Stimulated activated naive B cell treated with anti-CD40 and anti-IgM and Interleukin-4, amounts not matched to agents 10 μg/mL and 1 μg/mL and 100 μg/mL, for 72 hours (primary cell): Measurements from ENCODE around the gene MEX3D.

Experiments
- ATAC-seq, 2 donors: fragments of 150-1000 bp; cut with Tn5 transposase; replicated peaks; 2 replicates each; pipeline ENCODE4 v1.10.0; 2021; ENCODE audit warnings: moderate library complexity in 1 of 2
- DNase-seq: peaks from one replicate; pipeline ENCODE4 v3.0.0; 2021
- H3K27ac Mint-ChIP-seq: one replicate; pipeline ENCODE4 v1.8.0; 2022; ENCODE audit warnings: mild to moderate bottlenecking, mixed read lengths
- H3K27me3 Mint-ChIP-seq, 2 donors: one replicate each; pipeline ENCODE4 v1.8.0; 2022; ENCODE audit warnings: mixed read lengths in 2 of 2
- H3K36me3 Mint-ChIP-seq, 2 donors: one replicate each; pipeline ENCODE4 v1.8.0; 2022; ENCODE audit warnings: mixed read lengths in 2 of 2, mild to moderate bottlenecking in 1 of 2
- H3K4me1 Mint-ChIP-seq, 2 donors: one replicate each; pipeline ENCODE4 v1.8.0; 2022; ENCODE audit warnings: mixed read lengths in 2 of 2, mild to moderate bottlenecking in 1 of 2
- H3K4me3 Mint-ChIP-seq, 2 donors: one replicate each; pipeline ENCODE4 v1.8.0; 2022; ENCODE audit warnings: mild to moderate bottlenecking in 2 of 2, mixed read lengths in 2 of 2, moderate library complexity in 1 of 2
- H3K9me3 Mint-ChIP-seq, 2 donors: one replicate each; pipeline ENCODE4 v1.8.0; 2022; ENCODE audit warnings: mixed read lengths in 2 of 2, mild to moderate bottlenecking in 1 of 2

Gene MEX3D

GRCh38 chr19:1571358-1571757, 3.2 kb upstream of the MEX3D start:
- Mint-ChIP-seq H3K36me3 (peaks cover 7 to 17% of the 10 kb centered on the region in 2 donors), H3K27ac (no peak overlapping the region)

GRCh38 chr19:1570836-1571235, 2.7 kb upstream of the MEX3D start:
- no peak overlapping the region for H3K27ac Mint-ChIP-seq
- DNase-seq, result no peak
- no peak overlapping the region for H3K4me3 Mint-ChIP-seq
- no peaks in the 10 kb centered on the region for H3K9me3 Mint-ChIP-seq
- ATAC-seq, result no peak
- H3K36me3 Mint-ChIP-seq, result peaks cover 5 to 13% of the 10 kb centered on the region in 2 donors
- peaks cover 6 to 23% of the 10 kb centered on the region in 2 donors for H3K4me1 Mint-ChIP-seq
- H3K27me3 Mint-ChIP-seq, result peaks cover 11 to 18% of the 10 kb centered on the region in 2 donors

More at GRCh38 chr19:1571358-1571757, 3.2 kb upstream of the MEX3D start:
- ATAC-seq (no peak), DNase-seq (no peak)
- Mint-ChIP-seq H3K9me3 (no peaks in the 10 kb centered on the region), H3K27me3 (peaks cover 11 to 18% of the 10 kb centered on the region in 2 donors), H3K4me1 (peaks cover 8 to 27% of the 10 kb centered on the region in 2 donors), H3K4me3 (no peak overlapping the region)

GRCh38 chr19:1569997-1570396, 1.9 kb upstream of the MEX3D start:
- H3K4me1 Mint-ChIP-seq, result peaks cover 5 to 20% of the 10 kb centered on the region in 2 donors
- no peak for DNase-seq
- H3K9me3 Mint-ChIP-seq, result no peaks in the 10 kb centered on the region
- no peak overlapping the region for H3K27ac Mint-ChIP-seq
- ATAC-seq, result no peak
- peaks cover 2 to 11% of the 10 kb centered on the region in 2 donors for H3K36me3 Mint-ChIP-seq
- peaks cover 11 to 18% of the 10 kb centered on the region in 2 donors for H3K27me3 Mint-ChIP-seq
- H3K4me3 Mint-ChIP-seq, result peak overlapping the region; percentile 5

- no peak overlapping the region for H3K4me3 Mint-ChIP-seq
- peaks cover 11 to 18% of the 10 kb centered on the region in 2 donors for H3K27me3 Mint-ChIP-seq
- ATAC-seq (peak; percentile 46 to 55), DNase-seq (no peak)
- H3K36me3 Mint-ChIP-seq, result no peaks in the 10 kb centered on the region
- H3K4me1 Mint-ChIP-seq, result peaks cover 3 to 15% of the 10 kb centered on the region in 2 donors
- no peaks in the 10 kb centered on the region for H3K9me3 Mint-ChIP-seq
- H3K27ac Mint-ChIP-seq, result no peak overlapping the region
Observed at GRCh38 chr19:1567848-1568227, 287 bp downstream of the MEX3D start.

GRCh38 chr19:1567116-1567847, 843 bp downstream of the MEX3D start:
- Mint-ChIP-seq H3K27me3 (peaks cover 11 to 18% of the 10 kb centered on the region in 2 donors), H3K27ac (no peak overlapping the region), H3K36me3 (no peaks in the 10 kb centered on the region), H3K4me1 (peaks cover 3 to 15% of the 10 kb centered on the region in 2 donors), H3K9me3 (no peaks in the 10 kb centered on the region), H3K4me3 (peak overlapping the region; percentile 57 to 58)
- ATAC-seq (no peak), DNase-seq (no peak)

GRCh38 chr19:1566392-1567115, 1.6 kb downstream of the MEX3D start:
- no peaks in the 10 kb centered on the region for H3K9me3 Mint-ChIP-seq
- no peaks in the 10 kb centered on the region for H3K36me3 Mint-ChIP-seq
- no peak for ATAC-seq
- H3K27ac Mint-ChIP-seq, result no peak overlapping the region
- DNase-seq, result no peak
- H3K4me3 Mint-ChIP-seq, result peak overlapping the region in 1 of 2 donors; percentile 16
- H3K27me3 Mint-ChIP-seq, result peaks cover 11 to 18% of the 10 kb centered on the region in 2 donors
- peaks cover 3 to 15% of the 10 kb centered on the region in 2 donors for H3K4me1 Mint-ChIP-seq

- Mint-ChIP-seq H3K4me3 (no peak overlapping the region), H3K9me3 (no peaks in the 10 kb centered on the region), H3K36me3 (no peaks in the 10 kb centered on the region), H3K27me3 (no peaks in the 10 kb centered on the region), H3K4me1 (no peaks in the 10 kb centered on the region), H3K27ac (no peak overlapping the region)
- ATAC-seq (no peak), DNase-seq (no peak)
Observed at GRCh38 chr19:1563251-1563650, 4.9 kb downstream of the MEX3D start.

GRCh38 chr19:1561236-1561842, 6.8 kb downstream of the MEX3D start:
- ATAC-seq, result no peak
- H3K27me3 Mint-ChIP-seq, result no peaks in the 10 kb centered on the region
- no peaks in the 10 kb centered on the region for H3K4me1 Mint-ChIP-seq
- H3K4me3 Mint-ChIP-seq, result no peak overlapping the region
- H3K27ac Mint-ChIP-seq, result no peak overlapping the region
- H3K36me3 Mint-ChIP-seq, result peaks cover 0 to 2% of the 10 kb centered on the region in 2 donors
- no peak for DNase-seq
- no peaks in the 10 kb centered on the region for H3K9me3 Mint-ChIP-seq

- Mint-ChIP-seq H3K4me3 (no peak overlapping the region), H3K27ac (no peak overlapping the region), H3K4me1 (no peaks in the 10 kb centered on the region), H3K27me3 (no peaks in the 10 kb centered on the region), H3K9me3 (no peaks in the 10 kb centered on the region), H3K36me3 (peaks cover 0 to 2% of the 10 kb centered on the region in 2 donors)
- DNase-seq, result no peak
- ATAC-seq, result no peak
Observed at GRCh38 chr19:1560286-1560882, 7.7 kb downstream of the MEX3D start.

- Mint-ChIP-seq H3K4me1 (no peaks in the 10 kb centered on the region), H3K36me3 (peaks cover 0 to 2% of the 10 kb centered on the region in 2 donors), H3K4me3 (no peak overlapping the region), H3K27me3 (no peaks in the 10 kb centered on the region), H3K9me3 (no peaks in the 10 kb centered on the region), H3K27ac (no peak overlapping the region)
- ATAC-seq (no peak), DNase-seq (no peak)
Observed at GRCh38 chr19:1558552-1558951, 9.6 kb downstream of the MEX3D start.

- Mint-ChIP-seq H3K27ac (no peak overlapping the region), H3K9me3 (no peaks in the 10 kb centered on the region), H3K4me3 (no peak overlapping the region), H3K27me3 (peaks cover 9 to 10% of the 10 kb centered on the region in 2 donors), H3K4me1 (no peaks in the 10 kb centered on the region), H3K36me3 (peaks cover 0 to 2% of the 10 kb centered on the region in 2 donors)
- ATAC-seq, result no peak
- DNase-seq, result no peak
Observed at GRCh38 chr19:1556390-1557070, 11.6 kb downstream of the MEX3D start.

- no peaks in the 10 kb centered on the region for H3K9me3 Mint-ChIP-seq
- H3K27ac Mint-ChIP-seq, result no peak overlapping the region
- no peak overlapping the region for H3K4me3 Mint-ChIP-seq
Observed at GRCh38 chr19:1555487-1556389, 12.4 kb downstream of the MEX3D start.

GRCh38 chr19:1554968-1555367, 13.2 kb downstream of the MEX3D start:
- ATAC-seq (no peak), DNase-seq (no peak)
- H3K36me3 Mint-ChIP-seq, result peaks cover 0 to 2% of the 10 kb centered on the region in 2 donors
- H3K27me3 Mint-ChIP-seq, result peaks cover 9 to 10% of the 10 kb centered on the region in 2 donors
- no peaks in the 10 kb centered on the region for H3K4me1 Mint-ChIP-seq
- H3K4me3 Mint-ChIP-seq, result no peak overlapping the region
- H3K27ac Mint-ChIP-seq, result no peak overlapping the region
- H3K9me3 Mint-ChIP-seq, result no peaks in the 10 kb centered on the region

More at GRCh38 chr19:1555487-1556389, 12.4 kb downstream of the MEX3D start:
- DNase-seq, result no peak
- ATAC-seq, result no peak
- Mint-ChIP-seq H3K27me3 (peaks cover 9 to 10% of the 10 kb centered on the region in 2 donors), H3K36me3 (peaks cover 0 to 2% of the 10 kb centered on the region in 2 donors), H3K4me1 (no peaks in the 10 kb centered on the region)
